Thyroid gland (tissue), 4 donors: Measurements from ENCODE around the gene MTA2. TPM values are rescaled to one million over a fixed set of nuclear protein-coding genes. Genes with fewer than 3 reads are reported as not detected.

Experiments used
- DNase-seq, 2 donors: peaks; one replicate each; pipeline ENCODE4 v3.0.0-alpha.2; 2019
- H3K27ac ChIP-seq, 3 donors: fragments of 200-600 bp; sonication (generic); 1 replicate in 2 of 3; 2 replicates in 1 of 3; pipeline ENCODE4 v1.5.1; 2016 to 2019; ENCODE audit warnings: mild to moderate bottlenecking in 1 of 3, moderate library complexity in 1 of 3
- H3K27me3 ChIP-seq: fragments of 200-600 bp; sonication (generic); one replicate; pipeline ENCODE4 v1.5.1; 2019
- H3K36me3 ChIP-seq, 2 donors: fragments of 200-600 bp; sonication (generic); one replicate each; pipeline ENCODE4 v1.5.1; 2016 to 2019
- H3K4me1 ChIP-seq, 2 donors: fragments of 200-600 bp; sonication (generic); one replicate each; pipeline ENCODE4 v1.5.1; 2017 to 2019
- H3K4me3 ChIP-seq, 3 donors: fragments of 200-600 bp; sonication (generic); replicated peaks in 1 of 3; 1 replicate in 2 of 3; 2 replicates in 1 of 3; pipeline ENCODE4 v1.5.1; 2016; ENCODE audit warnings: mild to moderate bottlenecking in 1 of 3
- H3K9me3 ChIP-seq: fragments of 200-600 bp; sonication (generic); one replicate; pipeline ENCODE4 v1.5.1; 2017
- POLR2A ChIP-seq, 2 donors: fragments of 450-650 bp; IDR thresholded peaks; one replicate each; pipeline ENCODE4 v1.6.1; 2017; ENCODE audit warnings: antibody characterized with exemption in 2 of 2, mild to moderate bottlenecking in 2 of 2, moderate library complexity in 1 of 2
- WGBS, 2 donors: methylation state at CpG; one replicate each; pipeline ENCODE4 v1.1.5; 2017; 5-methylcytosine and 5-hydroxymethylcytosine counted together
- intact Hi-C: fragments of 100-400 bp; cut with DNase I; formaldehyde crosslinking; loops from one replicate; pipeline ENCODE4 v1.15.1; 2023
- total RNA-seq, 4 donors: library from RNA; depleted of rRNA; stranded (reverse); fragments of >200 nt; gene quantifications; one replicate each; pipeline ENCODE4 v1.2.3, GENCODE V29; 2016
- TF ChIP-seq, protein P1 (sequence below), 6 experiments: fragments of 200-600 bp in 3 of 6; fragments of 450-650 bp in 3 of 6; sonication (generic) in 3 of 6; IDR thresholded peaks; one replicate each; pipeline ENCODE4 v1.5.1; 2016 to 2019; ENCODE audit warnings: antibody characterized with exemption in 6 of 6, mild to moderate bottlenecking in 2 of 6, inconsistent platforms in 1 of 6, moderate library complexity in 1 of 6

Gene MTA2
- total RNA-seq, 4 donors from 2014 or later: 65.3 to 76.7 (median 70.7) TPM

DNA sequence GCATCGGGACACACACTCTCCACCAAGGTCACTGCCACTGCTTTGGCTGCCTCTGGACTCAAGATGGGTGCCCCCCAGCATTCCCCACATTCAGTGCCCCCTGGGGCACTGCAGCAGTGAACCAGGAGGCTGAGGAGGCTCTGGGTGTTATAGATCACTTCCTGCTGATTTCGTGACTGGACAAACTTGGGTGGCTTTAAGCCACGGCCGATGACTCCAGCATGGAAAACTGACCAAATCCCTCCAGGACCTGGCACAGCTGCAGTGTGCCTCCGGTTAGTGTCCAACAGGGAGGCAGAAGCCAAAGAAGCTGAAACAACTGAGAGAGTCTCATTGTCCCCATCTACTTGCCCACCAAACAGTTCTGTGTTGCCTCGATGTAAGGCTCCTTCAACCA, 45.9 kb upstream of the MTA2 start:
- intact Hi-C loops: no loop called here
- H3K36me3 ChIP-seq: peaks cover 8 to 22% of the 10 kb centered on the region in 2 donors
- peaks cover 18 to 22% of the 10 kb centered on the region in 2 donors for H3K4me1 ChIP-seq

DNA sequence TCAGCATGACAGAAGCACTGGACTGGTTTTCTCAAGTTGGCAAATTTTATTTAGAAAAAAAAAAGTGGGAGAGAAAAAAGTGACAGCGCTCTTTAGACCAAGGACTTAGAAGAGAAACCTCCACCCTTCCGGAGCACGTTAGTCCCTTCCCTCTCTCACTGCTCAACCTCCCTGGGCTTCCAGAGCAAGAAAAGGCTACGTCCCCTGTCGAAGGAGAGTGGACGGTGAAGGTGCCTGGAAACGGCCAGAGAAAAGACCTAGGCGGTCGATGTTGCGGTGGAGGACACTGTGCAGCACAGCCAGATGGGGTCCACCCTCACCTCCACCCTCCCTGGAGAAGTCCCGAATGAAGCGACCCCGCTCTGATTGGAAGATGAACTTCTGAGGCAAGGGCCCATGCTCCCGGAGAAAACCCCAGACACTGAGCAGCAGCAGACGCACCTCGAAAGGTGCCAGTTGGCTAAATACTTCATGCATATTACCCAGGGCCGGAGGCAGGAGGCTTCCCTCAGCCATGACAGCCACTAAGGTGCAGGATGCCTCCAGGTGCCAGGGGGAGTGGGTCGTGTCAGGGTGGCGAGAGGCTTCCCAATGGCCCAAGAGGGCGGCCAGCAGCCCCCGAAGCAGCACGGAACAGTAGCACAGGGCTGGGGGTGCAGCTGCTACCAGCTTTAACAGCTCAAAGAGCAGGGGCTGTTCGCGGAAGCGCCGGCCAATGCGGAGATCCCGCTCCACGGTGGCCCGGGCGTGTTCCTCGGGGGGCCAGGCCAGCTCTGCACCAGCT, 45.4 kb upstream of the MTA2 start:
- Histone ChIP-seq H3K4me3 (peak overlapping the region in 1 of 3 donors; percentile 84), H3K4me1 (peaks cover 13 to 16% of the 10 kb centered on the region in 2 donors), H3K27me3 (no peaks in the 10 kb centered on the region), H3K27ac (no peak overlapping the region), H3K36me3 (peaks cover 9 to 25% of the 10 kb centered on the region in 2 donors), H3K9me3 (no peaks in the 10 kb centered on the region)
- DNase-seq: no peak
- TF ChIP-seq POLR2A (IDR thresholded peaks at IDR 0.05): no peak
- TF ChIP-seq, protein P1, sequence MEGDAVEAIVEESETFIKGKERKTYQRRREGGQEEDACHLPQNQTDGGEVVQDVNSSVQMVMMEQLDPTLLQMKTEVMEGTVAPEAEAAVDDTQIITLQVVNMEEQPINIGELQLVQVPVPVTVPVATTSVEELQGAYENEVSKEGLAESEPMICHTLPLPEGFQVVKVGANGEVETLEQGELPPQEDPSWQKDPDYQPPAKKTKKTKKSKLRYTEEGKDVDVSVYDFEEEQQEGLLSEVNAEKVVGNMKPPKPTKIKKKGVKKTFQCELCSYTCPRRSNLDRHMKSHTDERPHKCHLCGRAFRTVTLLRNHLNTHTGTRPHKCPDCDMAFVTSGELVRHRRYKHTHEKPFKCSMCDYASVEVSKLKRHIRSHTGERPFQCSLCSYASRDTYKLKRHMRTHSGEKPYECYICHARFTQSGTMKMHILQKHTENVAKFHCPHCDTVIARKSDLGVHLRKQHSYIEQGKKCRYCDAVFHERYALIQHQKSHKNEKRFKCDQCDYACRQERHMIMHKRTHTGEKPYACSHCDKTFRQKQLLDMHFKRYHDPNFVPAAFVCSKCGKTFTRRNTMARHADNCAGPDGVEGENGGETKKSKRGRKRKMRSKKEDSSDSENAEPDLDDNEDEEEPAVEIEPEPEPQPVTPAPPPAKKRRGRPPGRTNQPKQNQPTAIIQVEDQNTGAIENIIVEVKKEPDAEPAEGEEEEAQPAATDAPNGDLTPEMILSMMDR (IDR thresholded peaks at IDR 0.05): no peak
- 42 to 46% methylated on average over 16 to 18 of the region's 32 CpGs for WGBS, 2 donors
- intact Hi-C loops: no loop called here

More for the DNA sequence above, 45.9 kb upstream of the MTA2 start:
- WGBS, 2 donors: 72 to 92% methylated on average over 2 of the region's 6 CpGs
- no peak overlapping the region for H3K27ac ChIP-seq
- TF ChIP-seq, protein P1 (IDR thresholded peaks at IDR 0.05): no peak
- no peak for TF ChIP-seq POLR2A (IDR thresholded peaks at IDR 0.05)
- DNase-seq: no peak
- H3K4me3 ChIP-seq: no peak overlapping the region
- no peaks in the 10 kb centered on the region for H3K9me3 ChIP-seq
- H3K27me3 ChIP-seq: no peaks in the 10 kb centered on the region

DNA sequence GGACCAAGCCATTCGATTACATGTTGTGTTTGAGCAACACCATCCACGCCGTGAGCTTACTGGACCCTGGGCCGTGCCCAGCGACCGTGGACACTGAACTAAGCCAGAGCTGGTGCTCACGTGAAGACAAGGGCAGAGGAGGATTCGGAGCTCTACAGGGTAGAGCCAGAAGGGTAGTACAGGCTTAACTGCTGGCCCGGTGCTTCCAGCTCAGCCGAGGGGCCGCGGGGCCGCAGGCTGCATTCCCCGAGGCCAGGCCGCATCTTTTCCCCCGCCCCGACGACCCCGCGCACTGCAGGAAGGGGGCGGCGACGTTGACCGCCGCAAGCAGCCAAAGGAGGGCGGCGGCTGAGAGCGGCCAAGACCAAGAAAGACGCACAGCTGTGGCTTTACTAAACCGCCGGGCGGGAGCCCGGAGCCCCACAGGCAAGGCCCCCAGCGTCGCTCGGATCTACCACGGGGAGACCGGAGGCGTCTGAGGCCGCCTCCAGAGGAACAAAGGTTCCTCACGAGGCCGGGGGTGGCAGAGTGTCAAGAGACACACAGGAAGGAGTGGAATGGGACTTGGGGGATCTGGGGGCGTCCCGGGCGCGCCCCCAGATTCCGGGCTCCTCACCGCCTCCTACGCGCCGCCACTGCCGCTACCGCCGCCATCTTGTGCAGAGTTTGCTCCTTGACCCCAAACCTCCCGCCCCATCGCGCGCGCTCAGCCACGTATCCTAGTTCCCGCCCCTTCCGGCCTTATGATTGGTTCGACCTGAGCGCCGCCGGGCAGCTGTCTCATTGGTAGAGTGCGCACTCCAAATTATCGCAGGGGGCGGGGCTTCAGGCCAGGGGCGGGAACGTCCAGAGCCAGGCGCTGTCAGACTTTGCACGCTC, 44.5 kb upstream of the MTA2 start, which contains the start of gene GANAB:
TSS of gene GANAB (minus strand) at position 668 of the 879 bp plus-strand sequence. CDS start at position 654, 14 bp downstream.
- Histone ChIP-seq H3K4me3 (peak within 1 kb of the TSS; percentile 64 to 99 (median 84)), H3K4me1 (peaks cover 11 to 13% of the 10 kb centered on the region in 2 donors), H3K27ac (peak within 1 kb of the TSS; percentile 64 to 88 (median 87)), H3K36me3 (peaks cover 9 to 25% of the 10 kb centered on the region in 2 donors), H3K27me3 (no peaks in the 10 kb centered on the region), H3K9me3 (no peaks in the 10 kb centered on the region)
- WGBS, 2 donors: 0% methylated on average over 37 to 42 of the region's 73 CpGs
- intact Hi-C loops: no loop called here
- TF ChIP-seq POLR2A (IDR thresholded peaks at IDR 0.05): peak in 1 of 2 donors; percentile 79
- TF ChIP-seq, protein P1 (IDR thresholded peaks at IDR 0.05): peak in 1 of 6 experiments; percentile 14
- peak; percentile 100 for DNase-seq

DNA sequence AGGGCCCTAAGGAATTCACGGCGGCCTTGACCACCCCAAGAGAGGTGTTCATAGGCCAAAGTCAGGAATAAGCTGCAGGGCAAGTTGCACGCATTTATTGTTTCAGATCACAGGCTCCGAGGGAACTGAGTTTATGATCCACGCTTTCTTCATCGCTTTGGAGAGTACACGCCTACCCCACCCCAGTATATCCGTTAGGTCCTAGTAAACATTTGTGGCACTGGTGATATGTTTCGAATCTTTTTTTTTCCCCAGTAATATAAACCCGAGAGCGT, 43.9 kb upstream of the MTA2 start:
- no peaks in the 10 kb centered on the region for H3K9me3 ChIP-seq
- H3K36me3 ChIP-seq: peaks cover 9 to 25% of the 10 kb centered on the region in 2 donors

More for the DNA sequence above, 43.9 kb upstream of the MTA2 start:
- intact Hi-C loops: no loop called here
- peak overlapping the region; percentile 64 to 99 (median 84) for H3K4me3 ChIP-seq
- WGBS, 2 donors: 14 to 16% methylated on average over 11 of the region's 11 CpGs
- DNase-seq: no peak
- H3K4me1 ChIP-seq: peaks cover 11 to 13% of the 10 kb centered on the region in 2 donors
- peak overlapping the region in 2 of 3 donors; percentile 64 to 88 for H3K27ac ChIP-seq
- no peaks in the 10 kb centered on the region for H3K27me3 ChIP-seq
- TF ChIP-seq, protein P1 (IDR thresholded peaks at IDR 0.05): no peak
- no peak for TF ChIP-seq POLR2A (IDR thresholded peaks at IDR 0.05)
